LNCAP (cell line): ENCODE measurements around the gene FMNL1.

Experiments used
- CTCF ChIP-seq: fragments of 450-650 bp; IDR thresholded peaks from 2 replicates; pipeline ENCODE4 v1.5.1; 2017; ENCODE audit warnings: mild to moderate bottlenecking

FMNL1 gene

GRCh38 chr17:45287526-45288500, 66.1 kb downstream of the FMNL1 start:
- TF ChIP-seq CTCF, result no peak

- no peak for TF ChIP-seq CTCF
Measured at GRCh38 chr17:45288825-45289224, 67.1 kb downstream of the FMNL1 start.

GRCh38 chr17:45289301-45290268, 67.9 kb downstream of the FMNL1 start:
- no peak for TF ChIP-seq CTCF

- no peak for TF ChIP-seq CTCF
Measured at GRCh38 chr17:45290269-45290765, 68.6 kb downstream of the FMNL1 start.

GRCh38 chr17:45291171-45291805, 69.6 kb downstream of the FMNL1 start:
- no peak for TF ChIP-seq CTCF

GRCh38 chr17:45292696-45293412, 71.2 kb downstream of the FMNL1 start:
- TF ChIP-seq CTCF, result no peak
